Liver (tissue), 9 donors: ENCODE data around the gene COL15A1. TPM values are rescaled to one million over a fixed set of nuclear protein-coding genes. Genes with fewer than 3 reads are reported as not detected.

Experiments used
- DNase-seq: peaks from one replicate; pipeline ENCODE4 v3.0.0-alpha.2; 2017; ENCODE audit warnings: low spot score
- H3K27ac ChIP-seq, 2 donors: one replicate each; pipeline ENCODE4 v1.7.0; 2013; ENCODE audit warnings: inconsistent platforms in 2 of 2, low read length in 2 of 2, control low read depth in 1 of 2, low read depth in 1 of 2, mild to moderate bottlenecking in 1 of 2
- H3K27me3 ChIP-seq, 4 donors: one replicate each; pipeline versions ENCODE4 v1.6.1 to v1.7.0; 2013; ENCODE audit warnings: low read length in 3 of 4, inconsistent platforms in 1 of 4, mild to moderate bottlenecking in 1 of 4, moderate library complexity in 1 of 4; ENCODE audit not compliant: control insufficient read depth in 4 of 4, insufficient read depth in 4 of 4
- H3K36me3 ChIP-seq, 4 donors: one replicate each; pipeline versions ENCODE4 v1.6.1 to v1.7.0; 2013; ENCODE audit warnings: low read length in 3 of 4, mild to moderate bottlenecking in 3 of 4, low read depth in 1 of 4, moderate library complexity in 1 of 4; ENCODE audit not compliant: control insufficient read depth in 4 of 4, insufficient read depth in 3 of 4
- H3K4me1 ChIP-seq, 4 donors: one replicate each; pipeline versions ENCODE4 v1.6.1 to v1.7.0; 2013; ENCODE audit warnings: low read length in 3 of 4, mild to moderate bottlenecking in 3 of 4, moderate library complexity in 1 of 4; ENCODE audit not compliant: control insufficient read depth in 4 of 4, insufficient read depth in 4 of 4
- H3K4me3 ChIP-seq, 3 donors: one replicate each; pipeline versions ENCODE4 v1.6.1 to v1.7.0; 2013; ENCODE audit warnings: low read length in 3 of 3, control low read depth in 1 of 3, low read depth in 1 of 3, mild to moderate bottlenecking in 1 of 3
- H3K9ac ChIP-seq, 2 donors: one replicate each; pipeline ENCODE4 v1.7.0; 2013; ENCODE audit warnings: low read length in 2 of 2, mild to moderate bottlenecking in 2 of 2, moderate library complexity in 2 of 2, control low read depth in 1 of 2, low read depth in 1 of 2
- H3K9me3 ChIP-seq, 4 donors: one replicate each; pipeline versions ENCODE4 v1.6.1 to v1.7.0; 2013; ENCODE audit warnings: low read length in 3 of 4; ENCODE audit not compliant: control insufficient read depth in 4 of 4
- ATF3 ChIP-seq: IDR thresholded peaks from 2 replicates; pipeline ENCODE4 v1.6.1; 2016; ENCODE audit warnings: antibody characterized with exemption
- CTCF ChIP-seq: fragments of 150-350 bp; IDR thresholded peaks from 2 replicates; pipeline ENCODE4 v1.5.1; 2017; ENCODE audit warnings: improper control_type of control experiment, low read depth, low read length; ENCODE audit not compliant: missing input control
- EGR1 ChIP-seq, 2 donors: IDR thresholded peaks; 2 replicates each; pipeline ENCODE4 v1.6.1; 2016 to 2018; ENCODE audit warnings: antibody characterized with exemption in 2 of 2, low read depth in 2 of 2
- FOXA1 ChIP-seq: IDR thresholded peaks from 2 replicates; pipeline ENCODE4 v1.6.1; 2016; ENCODE audit warnings: antibody characterized with exemption
- FOXA2 ChIP-seq: IDR thresholded peaks from 2 replicates; pipeline ENCODE4 v1.6.1; 2016; ENCODE audit warnings: antibody characterized with exemption
- HNF4A ChIP-seq, 2 donors: conservative IDR thresholded peaks; 2 replicates each; pipeline ENCODE4 v1.6.1; 2016; ENCODE audit warnings: antibody characterized with exemption in 2 of 2, mild to moderate bottlenecking in 2 of 2
- HNF4G ChIP-seq: IDR thresholded peaks from 2 replicates; pipeline ENCODE4 v1.6.1; 2016; ENCODE audit warnings: antibody characterized with exemption
- JUND ChIP-seq, 2 donors: IDR thresholded peaks; 2 replicates each; pipeline ENCODE4 v1.6.1; 2016; ENCODE audit warnings: antibody characterized with exemption in 2 of 2
- MAX ChIP-seq: IDR thresholded peaks from 2 replicates; pipeline ENCODE4 v1.6.1; 2016; ENCODE audit warnings: antibody characterized with exemption
- NR2F2 ChIP-seq: IDR thresholded peaks from 2 replicates; pipeline ENCODE4 v1.6.1; 2016; ENCODE audit warnings: antibody characterized with exemption
- RAD21 ChIP-seq, 2 donors: IDR thresholded peaks; 2 replicates each; pipeline ENCODE4 v1.6.1; 2016; ENCODE audit warnings: antibody characterized with exemption in 2 of 2, mild to moderate bottlenecking in 2 of 2
- RXRA ChIP-seq, 2 donors: IDR thresholded peaks; 2 replicates each; pipeline ENCODE4 v1.6.1; 2017 to 2018; ENCODE audit warnings: antibody characterized with exemption in 2 of 2, mild to moderate bottlenecking in 1 of 2
- TAF1 ChIP-seq: conservative IDR thresholded peaks from 2 replicates; pipeline ENCODE4 v1.6.1; 2016; ENCODE audit warnings: antibody characterized with exemption, mild to moderate bottlenecking
- YY1 ChIP-seq: IDR thresholded peaks from 2 replicates; pipeline ENCODE4 v1.6.1; 2016; ENCODE audit warnings: antibody characterized with exemption, mild to moderate bottlenecking
- WGBS: extraction: QIAGEN DNeasy Blood & Tissue Kit; methylation state at CpG from one replicate; pipeline ENCODE4 v1.1.7; 2013; 5-methylcytosine and 5-hydroxymethylcytosine counted together
- polyA plus RNA-seq, 2 donors: library from polyadenylated mRNA; stranded (reverse) in 1 of 2; unstranded in 1 of 2; fragments of 200-250 nt in 1 of 2; fragments of >200 nt in 1 of 2; fragmentation: Nextera tagmentation in 1 of 2; extraction: Ambion mirVana in 1 of 2; gene quantifications; one replicate each; pipeline versions ENCODE4 v1.2.1 to v1.2.3, GENCODE V29; 2013 to 2015
- total RNA-seq, 2 donors: library from RNA; depleted of rRNA; stranded (reverse); fragments of >200 nt; gene quantifications; one replicate each; pipeline ENCODE4 v1.2.3, GENCODE V29; 2014
- TF ChIP-seq, protein P1 (sequence below): IDR thresholded peaks from 2 replicates; pipeline ENCODE4 v1.6.1; 2016; ENCODE audit warnings: antibody characterized with exemption, mild to moderate bottlenecking
- donor health status: healthy.
- donor health status: healthy.
- donor health status: healthy.
- donor health status: healthy.
- donor health status: healthy.

Gene COL15A1
- total and polyA plus RNA-seq, 4 donors, result 0.10 to 0.42 (median 0.24) TPM

DNA sequence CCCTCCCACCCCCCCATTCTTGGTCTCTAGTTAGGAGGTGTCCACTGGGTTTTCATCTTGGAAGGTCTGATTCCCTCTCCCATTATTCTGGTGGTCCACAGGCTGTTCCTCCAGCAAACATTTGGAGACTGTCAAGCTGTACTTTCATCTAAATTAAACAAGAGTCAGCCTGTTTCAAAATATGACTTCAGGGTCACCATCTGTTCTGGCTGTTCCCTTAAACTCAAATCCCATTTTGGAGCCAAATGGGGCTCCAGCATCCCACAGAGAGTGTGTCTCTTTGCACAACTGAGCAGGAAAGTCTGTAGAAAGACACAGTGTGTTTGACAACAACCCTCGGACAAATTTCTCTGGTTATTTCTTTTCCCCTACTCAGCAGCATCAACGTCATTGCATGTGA lies 20.5 kb downstream of the COL15A1 start (continued):
- TF ChIP-seq, protein P1, sequence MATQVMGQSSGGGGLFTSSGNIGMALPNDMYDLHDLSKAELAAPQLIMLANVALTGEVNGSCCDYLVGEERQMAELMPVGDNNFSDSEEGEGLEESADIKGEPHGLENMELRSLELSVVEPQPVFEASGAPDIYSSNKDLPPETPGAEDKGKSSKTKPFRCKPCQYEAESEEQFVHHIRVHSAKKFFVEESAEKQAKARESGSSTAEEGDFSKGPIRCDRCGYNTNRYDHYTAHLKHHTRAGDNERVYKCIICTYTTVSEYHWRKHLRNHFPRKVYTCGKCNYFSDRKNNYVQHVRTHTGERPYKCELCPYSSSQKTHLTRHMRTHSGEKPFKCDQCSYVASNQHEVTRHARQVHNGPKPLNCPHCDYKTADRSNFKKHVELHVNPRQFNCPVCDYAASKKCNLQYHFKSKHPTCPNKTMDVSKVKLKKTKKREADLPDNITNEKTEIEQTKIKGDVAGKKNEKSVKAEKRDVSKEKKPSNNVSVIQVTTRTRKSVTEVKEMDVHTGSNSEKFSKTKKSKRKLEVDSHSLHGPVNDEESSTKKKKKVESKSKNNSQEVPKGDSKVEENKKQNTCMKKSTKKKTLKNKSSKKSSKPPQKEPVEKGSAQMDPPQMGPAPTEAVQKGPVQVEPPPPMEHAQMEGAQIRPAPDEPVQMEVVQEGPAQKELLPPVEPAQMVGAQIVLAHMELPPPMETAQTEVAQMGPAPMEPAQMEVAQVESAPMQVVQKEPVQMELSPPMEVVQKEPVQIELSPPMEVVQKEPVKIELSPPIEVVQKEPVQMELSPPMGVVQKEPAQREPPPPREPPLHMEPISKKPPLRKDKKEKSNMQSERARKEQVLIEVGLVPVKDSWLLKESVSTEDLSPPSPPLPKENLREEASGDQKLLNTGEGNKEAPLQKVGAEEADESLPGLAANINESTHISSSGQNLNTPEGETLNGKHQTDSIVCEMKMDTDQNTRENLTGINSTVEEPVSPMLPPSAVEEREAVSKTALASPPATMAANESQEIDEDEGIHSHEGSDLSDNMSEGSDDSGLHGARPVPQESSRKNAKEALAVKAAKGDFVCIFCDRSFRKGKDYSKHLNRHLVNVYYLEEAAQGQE, result no peak

DNA sequence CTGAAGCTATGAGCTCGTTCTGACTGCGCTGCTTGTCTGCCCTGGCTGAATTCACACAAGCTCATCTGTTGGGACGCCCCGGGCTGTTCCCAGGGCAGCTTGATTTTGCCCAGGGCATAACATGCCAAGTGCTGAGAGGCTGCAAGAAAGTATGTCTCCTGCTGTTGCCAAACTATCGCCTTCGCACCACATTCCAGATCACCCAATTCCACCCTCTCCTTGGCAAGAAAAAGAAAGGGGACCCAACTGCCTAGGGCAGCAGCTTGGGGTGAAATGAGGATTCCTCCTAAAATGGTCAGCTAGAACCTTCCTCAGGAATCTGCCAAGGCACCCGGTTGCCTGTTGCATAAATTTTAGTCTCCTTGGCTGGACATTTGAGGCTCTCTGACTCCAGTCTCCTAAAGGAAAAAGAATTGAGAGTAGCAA lies 21.2 kb downstream of the COL15A1 start:
- H3K9ac ChIP-seq, result no peak overlapping the region
- H3K4me3 ChIP-seq, result no peak overlapping the region
- H3K27me3 ChIP-seq, result no peaks in the 10 kb centered on the region
- H3K36me3 ChIP-seq, result no peaks in the 10 kb centered on the region
- H3K4me1 ChIP-seq, result no peaks in the 10 kb centered on the region
- no peak for DNase-seq
- H3K9me3 ChIP-seq, result no peaks in the 10 kb centered on the region
- WGBS, result 89% methylated on average over 7 of the region's 7 CpGs
- no peak for TF ChIP-seq FOXA1
- no peak for TF ChIP-seq NR2F2
- no peak for TF ChIP-seq RXRA (IDR thresholded peaks at IDR 0.05)
- no peak for TF ChIP-seq HNF4G
- TF ChIP-seq RAD21 (IDR thresholded peaks at IDR 0.05), result no peak
- no peak for TF ChIP-seq FOXA2
- TF ChIP-seq ATF3, result no peak
- no peak for TF ChIP-seq TAF1
- no peak for TF ChIP-seq HNF4A (conservative IDR thresholded peaks at IDR 0.05)
- TF ChIP-seq, protein P1, result no peak
- no peak for TF ChIP-seq CTCF
- TF ChIP-seq MAX, result no peak
- no peak overlapping the region for H3K27ac ChIP-seq

GRCh38 chr9:98966676-98967075 lies 23.0 kb downstream of the COL15A1 start:
- no peak overlapping the region for H3K4me3 ChIP-seq
- no peaks in the 10 kb centered on the region for H3K9me3 ChIP-seq
- no peak overlapping the region for H3K27ac ChIP-seq
- H3K36me3 ChIP-seq, result no peaks in the 10 kb centered on the region
- WGBS, result 84% methylated on average over 4 of the region's 4 CpGs
- DNase-seq, result no peak
- no peak for TF ChIP-seq EGR1 (IDR thresholded peaks at IDR 0.05; ENCODE audit: low read depth in 2 of 2)
- TF ChIP-seq ATF3, result no peak
- no peak for TF ChIP-seq RAD21 (IDR thresholded peaks at IDR 0.05)
- no peak for TF ChIP-seq NR2F2
- TF ChIP-seq YY1, result no peak
- no peak for TF ChIP-seq CTCF
- TF ChIP-seq TAF1, result no peak
- no peak for TF ChIP-seq HNF4G
- TF ChIP-seq JUND (IDR thresholded peaks at IDR 0.05), result no peak
- H3K4me1 ChIP-seq, result no peaks in the 10 kb centered on the region
- H3K27me3 ChIP-seq, result no peaks in the 10 kb centered on the region
- no peak overlapping the region for H3K9ac ChIP-seq
